H9 (cell line): ENCODE results near the gene CRHR2. TPM values are rescaled to one million over a fixed set of nuclear protein-coding genes. Genes with fewer than 3 reads are reported as not detected.
A peak's percentile ranks its signal among the peaks of the same experiment; 100 is the strongest.

ENCODE experiments used
- DNase-seq: peaks from one replicate; pipeline ENCODE4 v3.0.0-alpha.2; 2017
- H2AFZ ChIP-seq: one replicate; pipeline ENCODE4 v1.6.1; 2013; ENCODE audit warnings: mild to moderate bottlenecking, low read length, control low read depth, moderate library complexity
- H2AK5ac ChIP-seq: 2 replicates; pipeline ENCODE4 v1.6.1; 2013; ENCODE audit warnings: low read length, control low read depth, mixed read lengths; ENCODE audit not compliant: insufficient read length
- H2BK120ac ChIP-seq: one replicate; pipeline ENCODE4 v1.6.1; 2013; ENCODE audit warnings: low read depth, mild to moderate bottlenecking, low read length, control low read depth, inconsistent platforms; ENCODE audit not compliant: poor library complexity, severe bottlenecking
- H2BK12ac ChIP-seq: 2 replicates; pipeline ENCODE4 v1.6.1; 2013; ENCODE audit warnings: low read length, control low read depth, mixed read lengths, low read depth; ENCODE audit not compliant: insufficient read length
- H2BK15ac ChIP-seq: 2 replicates; pipeline ENCODE4 v1.6.1; 2013; ENCODE audit warnings: low read depth, low read length, control low read depth
- H2BK20ac ChIP-seq: one replicate; pipeline ENCODE4 v1.6.1; 2013; ENCODE audit warnings: low read depth, mild to moderate bottlenecking, low read length, control low read depth, inconsistent platforms; ENCODE audit not compliant: poor library complexity, severe bottlenecking
- H2BK5ac ChIP-seq: 2 replicates; pipeline ENCODE4 v1.6.1; 2013; ENCODE audit warnings: low read length, control low read depth, mixed read lengths; ENCODE audit not compliant: insufficient read length
- H3K14ac ChIP-seq: 2 replicates; pipeline ENCODE4 v1.6.1; 2013; ENCODE audit warnings: low read length, control low read depth; ENCODE audit not compliant: insufficient read depth
- H3K18ac ChIP-seq: 2 replicates; pipeline ENCODE4 v1.6.1; 2013; ENCODE audit warnings: low read depth, mild to moderate bottlenecking, mixed read lengths, low read length, control low read depth; ENCODE audit not compliant: insufficient read length
- H3K23ac ChIP-seq: 2 replicates; pipeline ENCODE4 v1.6.1; 2013; ENCODE audit warnings: low read length, control low read depth, mixed read lengths, low read depth; ENCODE audit not compliant: insufficient read length
- H3K23me2 ChIP-seq: 2 replicates; pipeline ENCODE4 v1.6.1; 2013; ENCODE audit warnings: low read depth, mild to moderate bottlenecking, mixed read lengths, low read length, control low read depth; ENCODE audit not compliant: insufficient read length, poor library complexity, severe bottlenecking
- H3K27ac ChIP-seq: 2 replicates; pipeline ENCODE4 v1.5.1; 2013; ENCODE audit warnings: low read length, control low read depth, mixed read lengths, low read depth; ENCODE audit not compliant: insufficient read length
- H3K27me3 ChIP-seq: 2 replicates; pipeline ENCODE4 v1.6.1; 2013; ENCODE audit warnings: low read length, control low read depth, inconsistent platforms; ENCODE audit not compliant: insufficient read depth
- H3K4ac ChIP-seq: 2 replicates; pipeline ENCODE4 v1.6.1; 2013; ENCODE audit warnings: low read depth, mild to moderate bottlenecking, control low read depth, inconsistent platforms, low read length, moderate library complexity
- H3K4me1 ChIP-seq: 2 replicates; pipeline ENCODE4 v1.6.1; 2013; ENCODE audit warnings: low read length, control low read depth, inconsistent platforms; ENCODE audit not compliant: insufficient read depth
- H3K4me2 ChIP-seq: 2 replicates; pipeline ENCODE4 v1.6.1; 2013; ENCODE audit warnings: low read length, control low read depth, mixed read lengths; ENCODE audit not compliant: insufficient read length, insufficient read depth
- H3K56ac ChIP-seq: 2 replicates; pipeline ENCODE4 v1.6.1; 2013; ENCODE audit warnings: low read depth, mild to moderate bottlenecking, mixed read lengths, low read length, control low read depth; ENCODE audit not compliant: insufficient read length
- H3K79me1 ChIP-seq: 2 replicates; pipeline ENCODE4 v1.6.1; 2013; ENCODE audit warnings: low read depth, mild to moderate bottlenecking, moderate library complexity, low read length, control low read depth, inconsistent platforms; ENCODE audit not compliant: insufficient read depth, poor library complexity, severe bottlenecking
- H3K79me2 ChIP-seq: 2 replicates; pipeline ENCODE4 v1.6.1; 2013; ENCODE audit warnings: low read length, control low read depth, inconsistent platforms; ENCODE audit not compliant: insufficient read depth
- H3K9ac ChIP-seq: 2 replicates; pipeline ENCODE4 v1.6.1; 2013; ENCODE audit warnings: low read length, control low read depth, mixed read lengths; ENCODE audit not compliant: insufficient read length; ENCODE audit errors: extremely low read depth
- H3K9me3 ChIP-seq: one replicate; pipeline ENCODE4 v1.6.1; 2013; ENCODE audit warnings: low read depth, low read length, inconsistent platforms; ENCODE audit not compliant: control insufficient read depth
- H3T11ph ChIP-seq: one replicate; pipeline ENCODE4 v1.6.1; 2013; ENCODE audit warnings: mild to moderate bottlenecking, low read length, control low read depth, inconsistent platforms
- H4K20me1 ChIP-seq: one replicate; pipeline ENCODE4 v1.6.1; 2013; ENCODE audit not compliant: control insufficient read depth, insufficient read length, insufficient read depth
- H4K5ac ChIP-seq: 2 replicates; pipeline ENCODE4 v1.6.1; 2013; ENCODE audit warnings: low read depth, mild to moderate bottlenecking, mixed read lengths, low read length, control low read depth; ENCODE audit not compliant: insufficient read length
- H4K8ac ChIP-seq: replicated peaks from 2 replicates; pipeline ENCODE4 v1.6.1; 2013; ENCODE audit warnings: low read length, control low read depth, mixed read lengths, low read depth; ENCODE audit not compliant: insufficient read length
- H4K91ac ChIP-seq: 2 replicates; pipeline ENCODE4 v1.6.1; 2013; ENCODE audit warnings: low read depth, mild to moderate bottlenecking, moderate library complexity, mixed read lengths, low read length, control low read depth; ENCODE audit not compliant: insufficient read length
- H3K27ac Mint-ChIP-seq, 3 experiments: 2 replicates in 2 of 3; 3 replicates in 1 of 3; pipeline ENCODE4 v1.8.0; 2020 to 2021; ENCODE audit warnings: mixed read lengths in 3 of 3, mild to moderate bottlenecking in 1 of 3, moderate library complexity in 1 of 3
- H3K27me3 Mint-ChIP-seq: 2 replicates; pipeline ENCODE4 v1.8.0; 2021; ENCODE audit warnings: low read depth, mild to moderate bottlenecking, moderate library complexity, mixed read lengths
- H3K36me3 Mint-ChIP-seq, 3 experiments: 2 replicates in 2 of 3; 3 replicates in 1 of 3; pipeline ENCODE4 v1.8.0; 2020 to 2021; ENCODE audit warnings: low read depth in 3 of 3, mixed read lengths in 3 of 3; ENCODE audit not compliant: insufficient read depth in 1 of 3
- H3K4me1 Mint-ChIP-seq, 2 experiments: 2 replicates each; pipeline ENCODE4 v1.8.0; 2020; ENCODE audit warnings: mixed read lengths in 2 of 2
- H3K4me3 Mint-ChIP-seq, 2 experiments: 2 replicates in 1 of 2; 3 replicates in 1 of 2; pipeline ENCODE4 v1.8.0; 2020 to 2021; ENCODE audit warnings: mild to moderate bottlenecking in 2 of 2, mixed read lengths in 2 of 2, moderate library complexity in 1 of 2
- H3K9me3 Mint-ChIP-seq, 2 experiments: 2 replicates in 1 of 2; 3 replicates in 1 of 2; pipeline ENCODE4 v1.8.0; 2020; ENCODE audit warnings: mild to moderate bottlenecking in 2 of 2, mixed read lengths in 2 of 2, moderate library complexity in 1 of 2
- CTCF ChIP-seq: fragments of 200-600 bp; sonication (generic); conservative IDR thresholded peaks from 3 replicates; pipeline ENCODE4 v1.8.0; 2021; ENCODE audit warnings: antibody characterized with exemption, mild to moderate bottlenecking
- WGBS: extraction: QIAGEN DNeasy Blood & Tissue Kit; methylation state at CpG from one replicate; pipeline ENCODE4 v1.1.7; 2013; ENCODE audit warnings: missing lambda C conversion rate, low lambda C conversion rate, mixed read lengths; ENCODE audit not compliant: insufficient read length; ENCODE audit errors: extremely low coverage; 5-methylcytosine and 5-hydroxymethylcytosine counted together
- total RNA-seq: library from RNA; stranded (reverse); gene quantifications from 2 replicates; pipeline ENCODE4 v1.2.1, GENCODE V29; 2021

The CRHR2 gene
- total RNA-seq, 1 experiment from 2014 or later: 0.07 TPM

- H4K91ac ChIP-seq: no peak overlapping the region
- H3K27ac ChIP-seq: no peak overlapping the region
- no peaks in the 10 kb centered on the region; a peak in 1 of 7 replicates for H3K36me3 Mint-ChIP-seq
- H2BK20ac ChIP-seq: no peak overlapping the region
- no peak overlapping the region for H2AK5ac ChIP-seq
- H3K14ac ChIP-seq: no peak overlapping the region
- no peak overlapping the region for H2AFZ ChIP-seq
- H3K23ac ChIP-seq: no peak overlapping the region
- H4K20me1 ChIP-seq: peaks cover 3% of the 10 kb centered on the region
- H3K9me3 ChIP-seq: no peaks in the 10 kb centered on the region
- H2BK12ac ChIP-seq: no peak overlapping the region
- H3K4me1 Mint-ChIP-seq: peaks cover 38 to 44% of the 10 kb centered on the region in 2 experiments
- DNase-seq: peak; percentile 67
- H3K4me2 ChIP-seq: peak overlapping the region; percentile 73
- H3K79me2 ChIP-seq: no peaks in the 10 kb centered on the region
- H3K9me3 Mint-ChIP-seq: no peaks in the 10 kb centered on the region; a peak in 1 of 5 replicates
- peaks cover 83% of the 10 kb centered on the region for H3K27me3 Mint-ChIP-seq
- H3K4me1 ChIP-seq: peaks cover 7% of the 10 kb centered on the region; the same call in 1 of the 2 replicates
- no CpG with 5 or more reads among the region's 16 CpGs for WGBS
- no peak overlapping the region for H4K8ac ChIP-seq
- H3K79me1 ChIP-seq: no peaks in the 10 kb centered on the region
- H3K56ac ChIP-seq: no peak overlapping the region
- no peak overlapping the region; a peak in 1 of 7 replicates for H3K27ac Mint-ChIP-seq
- H4K5ac ChIP-seq: no peak overlapping the region
- H3T11ph ChIP-seq: no peak overlapping the region
- peaks cover 14% of the 10 kb centered on the region for H3K23me2 ChIP-seq
- peak overlapping the region; percentile 62 to 91 for H3K4me3 Mint-ChIP-seq
- H3K4ac ChIP-seq: no peak overlapping the region
- peak; percentile 33; the same call in 2 of the 3 replicates for TF ChIP-seq CTCF
- H3K9ac ChIP-seq: no peak overlapping the region
- H2BK5ac ChIP-seq: no peak overlapping the region
- peaks cover 6% of the 10 kb centered on the region; the same call in 1 of the 2 replicates for H3K27me3 ChIP-seq
- no peak overlapping the region for H2BK120ac ChIP-seq
- H3K18ac ChIP-seq: no peak overlapping the region
- no peak overlapping the region for H2BK15ac ChIP-seq
These were observed 892 bp downstream of the CRHR2 start for GRCh38 chr7:30681331-30681797.
